T-cell (primary cell): ENCODE data around the gene SSC5D. TPM values are rescaled to one million over a fixed set of nuclear protein-coding genes. Genes with fewer than 3 reads are reported as not detected.
A peak's percentile ranks its signal among the peaks of the same experiment; 100 is the strongest.

Experiments
- ATAC-seq, 4 experiments: fragments of 200-7000 bp in 3 of 4; fragments of 150-1000 bp in 1 of 4; cut with Tn5 transposase; replicated peaks in 1 of 4; 1 replicate in 3 of 4; 2 replicates in 1 of 4; pipeline ENCODE4 v1.10.0; 2021; ENCODE audit warnings: moderate library complexity in 3 of 4, mild to moderate bottlenecking in 2 of 4, moderate number of reproducible peaks in 1 of 4
- CTCF ChIA-PET, 2 donors: fragments of 300-600 bp; sonication (Branson Sonifier 250); formaldehyde crosslinking; loops; one replicate each; lab custom pipeline; 2022; ENCODE audit warnings: antibody characterized with exemption in 2 of 2; lab: Charles Lee
- POLR2A ChIA-PET, 2 donors: fragments of 300-600 bp; sonication (Branson Sonifier 250); formaldehyde crosslinking; loops; one replicate each; lab custom pipeline; 2022; ENCODE audit warnings: antibody characterized with exemption in 2 of 2; lab: Charles Lee
- DNase-seq, 35 experiments: peaks; one replicate each; pipeline versions ENCODE4 v3.0.0 to v3.0.0-alpha.2; 2013 to 2023
- H3K27ac ChIP-seq: one replicate; pipeline ENCODE4 v1.5.1; 2013; ENCODE audit warnings: low read length
- H3K27me3 ChIP-seq, 2 experiments: replicated peaks in 1 of 2; 1 replicate in 1 of 2; 2 replicates in 1 of 2; pipeline versions ENCODE4 v1.6.1 to v1.7.0; 2013; ENCODE audit warnings: low read length in 1 of 2, mixed read lengths in 1 of 2; ENCODE audit not compliant: control insufficient read depth in 2 of 2, insufficient read depth in 2 of 2; ENCODE audit errors: extremely low read depth in 1 of 2
- H3K36me3 ChIP-seq, 2 donors: 1 replicate in 1 of 2; 2 replicates in 1 of 2; pipeline versions ENCODE4 v1.6.1 to v1.7.0; 2013; ENCODE audit warnings: low read length in 1 of 2; ENCODE audit not compliant: control insufficient read depth in 2 of 2, insufficient read depth in 1 of 2; ENCODE audit errors: extremely low read depth in 1 of 2
- H3K4me1 ChIP-seq, 2 experiments: 1 replicate in 1 of 2; 2 replicates in 1 of 2; pipeline versions ENCODE4 v1.6.1 to v1.7.0; 2013; ENCODE audit warnings: low read length in 2 of 2, mixed read lengths in 1 of 2; ENCODE audit not compliant: insufficient read depth in 2 of 2, control insufficient read depth in 1 of 2; ENCODE audit errors: extremely low read depth in 1 of 2
- H3K4me3 ChIP-seq, 2 donors: 1 replicate in 1 of 2; 2 replicates in 1 of 2; pipeline versions ENCODE4 v1.5.1 to v1.7.0; 2013; ENCODE audit warnings: mild to moderate bottlenecking in 2 of 2, low read length in 1 of 2, moderate library complexity in 1 of 2; ENCODE audit not compliant: control insufficient read depth in 1 of 2; ENCODE audit errors: extremely low read depth in 1 of 2
- H3K9me3 ChIP-seq: 2 replicates; pipeline ENCODE4 v1.7.0; 2013
- H3K27ac Mint-ChIP-seq, 2 donors: one replicate each; pipeline ENCODE4 v1.8.0; 2020 to 2021; ENCODE audit warnings: mild to moderate bottlenecking in 2 of 2, mixed read lengths in 2 of 2
- H3K27me3 Mint-ChIP-seq, 2 donors: one replicate each; pipeline ENCODE4 v1.8.0; 2021 to 2022; ENCODE audit warnings: mixed read lengths in 2 of 2
- H3K36me3 Mint-ChIP-seq: one replicate; pipeline ENCODE4 v1.8.0; 2021; ENCODE audit warnings: mixed read lengths
- H3K4me1 Mint-ChIP-seq, 3 donors: one replicate each; pipeline ENCODE4 v1.8.0; 2020 to 2022; ENCODE audit warnings: mixed read lengths in 3 of 3, mild to moderate bottlenecking in 1 of 3
- H3K4me3 Mint-ChIP-seq, 3 donors: one replicate each; pipeline ENCODE4 v1.8.0; 2020 to 2022; ENCODE audit warnings: mild to moderate bottlenecking in 3 of 3, mixed read lengths in 3 of 3, moderate library complexity in 3 of 3
- H3K9me3 Mint-ChIP-seq, 3 donors: one replicate each; pipeline ENCODE4 v1.8.0; 2020 to 2022; ENCODE audit warnings: mixed read lengths in 3 of 3
- WGBS: methylation state at CpG from one replicate; pipeline ENCODE4 v1.1.5; 2013; ENCODE audit warnings: missing lambda C conversion rate; ENCODE audit not compliant: insufficient coverage; 5-methylcytosine and 5-hydroxymethylcytosine counted together
- total RNA-seq, 35 experiments: library from RNA in 6 of 35; stranded (reverse) in 6 of 35; fragments of 120-200 nt in 1 of 35; gene quantifications; one replicate each; pipeline versions ENCODE4 v1.2.1 to v1.2.4 and lab custom pipeline; 2013 to 2026

Gene SSC5D
- total RNA-seq (1 to 10 TPM in 2 of 5 donors, under 1 TPM in 3; 0.38 to 1.3 (median 0.66) TPM), total RNA-seq (lab: John Stamatoyannopoulos, UW) (0 to 0.75 (median 0.17) reads per million in 29 experiments)
- 0.15 TPM for total RNA-seq (2013)

DNA sequence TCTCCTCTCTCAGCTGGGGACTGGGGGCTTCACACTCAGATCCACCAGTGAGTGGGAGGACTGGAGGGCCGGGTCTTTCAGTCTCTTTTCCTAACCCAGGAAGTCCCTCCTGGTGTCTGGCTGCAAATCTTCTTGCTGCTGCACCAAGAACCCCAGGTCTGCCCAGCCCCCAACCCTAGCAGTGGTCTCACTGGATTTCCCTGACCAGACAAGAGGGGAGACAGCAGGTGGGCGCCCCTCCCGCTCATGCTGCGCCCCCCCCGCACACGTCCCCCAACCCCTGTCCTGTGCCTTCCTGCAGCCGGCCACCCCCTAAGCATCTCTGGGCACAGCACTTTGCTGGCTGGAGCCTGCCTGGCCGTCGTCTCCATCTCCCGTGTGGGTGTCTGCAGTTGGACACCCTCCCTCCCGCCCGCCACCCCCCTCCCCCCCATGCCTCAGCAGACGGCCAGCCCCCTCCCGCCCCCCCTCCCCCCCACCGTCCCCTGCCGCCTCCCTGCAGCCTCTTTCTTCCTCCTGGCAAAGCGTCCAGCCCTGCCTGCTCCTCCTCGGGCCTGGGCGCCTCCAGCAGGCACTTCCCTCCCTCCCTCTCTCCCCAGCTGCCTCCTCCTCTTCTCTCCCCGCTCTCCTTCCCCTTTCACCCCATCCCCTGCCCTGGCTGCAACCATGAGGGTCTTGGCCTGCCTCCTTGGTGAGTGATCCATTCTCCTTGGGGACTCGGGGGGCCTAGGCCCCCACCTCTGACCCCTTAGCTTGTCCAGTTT lies at the start of gene SSC5D:
SSC5D (plus strand) TSS at position 513 of the 764 bp plus-strand sequence; CDS start at position 667, 154 bp downstream.
- Histone ChIP-seq H3K4me3 (no peak within 1 kb of the TSS), H3K27ac (no peak within 1 kb of the TSS), H3K27me3 (peaks cover 0 to 51% of the 10 kb centered on the region in 2 experiments), H3K9me3 (no peaks in the 10 kb centered on the region), H3K4me1 (peaks cover 7 to 28% of the 10 kb centered on the region in 2 experiments), H3K36me3 (peaks cover 0 to 6% of the 10 kb centered on the region in 2 donors)
- ChIA-PET CTCF (no interaction called here), POLR2A (interaction anchor here in 1 of 2 donors (0.6 kb wide), 2 partner anchors 11 to 20 kb away, joined by 4 to 8 read pairs; no protein-coding TSS in a partner anchor)
- Mint-ChIP-seq H3K27ac (peak within 1 kb of the TSS in 1 of 2 donors; percentile 43), H3K36me3 (no peaks in the 10 kb centered on the region), H3K27me3 (peaks cover 3 to 11% of the 10 kb centered on the region in 2 donors), H3K4me3 (no peak within 1 kb of the TSS), H3K4me1 (peaks cover 6 to 11% (median 9%) of the 10 kb centered on the region in 3 donors), H3K9me3 (no peaks in the 10 kb centered on the region)
- ATAC-seq (no peak), DNase-seq (no peak)
- 48% methylated on average over 9 of the region's 21 CpGs for WGBS

DNA sequence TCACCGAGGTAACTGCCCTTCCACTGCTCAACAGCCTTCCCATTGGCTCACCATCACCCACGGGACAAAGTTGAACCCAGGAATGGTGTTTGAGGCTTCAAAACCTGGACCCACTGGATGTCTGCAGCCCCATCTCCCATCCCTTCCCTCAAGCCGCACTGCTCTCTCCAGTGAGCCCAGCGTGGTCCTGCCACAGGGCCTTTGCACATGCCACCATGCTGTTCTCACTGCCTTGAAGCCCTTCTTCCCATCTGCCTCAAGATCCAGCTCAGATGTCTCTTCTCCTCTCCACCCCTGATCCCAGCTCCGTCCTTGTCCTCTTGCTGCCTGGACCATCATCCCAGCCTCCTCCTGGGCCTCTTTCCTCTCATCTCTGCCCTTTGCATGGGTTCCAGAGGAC lies 49.2 kb upstream of the SSC5D start:
- H3K4me1 ChIP-seq = peaks cover 4 to 29% of the 10 kb centered on the region in 2 experiments
- H3K4me1 Mint-ChIP-seq = peaks cover 19 to 32% (median 31%) of the 10 kb centered on the region in 3 donors
- H3K4me3 Mint-ChIP-seq = no peak overlapping the region
- no peak overlapping the region for H3K27ac ChIP-seq
- H3K9me3 ChIP-seq = no peaks in the 10 kb centered on the region
- H3K4me3 ChIP-seq = no peak overlapping the region
- DNase-seq = no peak
- no peaks in the 10 kb centered on the region for H3K36me3 ChIP-seq
- H3K27me3 Mint-ChIP-seq = peaks cover 49 to 64% of the 10 kb centered on the region in 2 donors
- ATAC-seq = no peak
- ChIA-PET CTCF (no interaction called here), POLR2A (interaction anchor here in 1 of 2 donors (0.8 kb wide), 1 partner anchor 20 kb away, joined by 6 read pairs; no protein-coding TSS in a partner anchor)
- H3K36me3 Mint-ChIP-seq = no peaks in the 10 kb centered on the region
- H3K27me3 ChIP-seq = peaks cover 15 to 84% of the 10 kb centered on the region in 2 experiments
- no peaks in the 10 kb centered on the region for H3K9me3 Mint-ChIP-seq
- H3K27ac Mint-ChIP-seq = peak overlapping the region; percentile 6 to 15
- 71% methylated on average over 5 of the region's 5 CpGs for WGBS

DNA sequence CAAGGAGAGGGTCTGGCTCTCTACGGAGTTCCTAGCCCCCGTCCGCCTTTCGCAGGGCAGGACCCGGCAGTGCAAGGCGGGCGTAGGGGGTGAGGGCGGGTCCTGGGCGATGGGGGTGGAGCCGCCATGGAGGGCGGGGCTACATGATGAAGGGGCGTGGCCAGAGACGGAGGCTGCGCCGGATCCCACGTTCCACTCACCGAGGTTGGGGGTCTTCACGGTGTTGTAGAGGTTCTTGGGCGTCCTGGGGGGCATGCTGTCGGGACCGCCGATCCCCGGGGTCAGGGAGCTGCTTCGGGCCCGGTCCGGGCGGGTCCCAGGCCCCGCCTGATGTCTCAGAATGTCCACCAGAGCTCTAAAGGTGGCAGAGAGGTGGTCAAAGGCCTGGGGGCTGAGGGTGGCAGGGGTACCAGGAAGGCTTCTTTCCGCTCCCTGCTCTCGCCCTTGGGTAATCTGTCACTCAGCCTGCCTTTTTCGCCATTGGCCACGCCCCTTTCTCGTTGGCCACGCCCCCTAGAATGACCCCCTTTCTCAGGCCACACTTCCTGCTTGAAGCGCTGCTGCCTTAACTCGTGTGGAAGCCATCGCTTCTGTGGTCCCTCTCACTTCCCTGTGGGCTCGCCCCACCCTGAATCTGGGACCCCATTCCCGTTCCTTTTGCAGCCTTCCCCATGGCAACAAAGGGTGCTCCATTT lies 47.7 kb upstream of the SSC5D start:
- peak overlapping the region in 1 of 3 donors; percentile 72 for H3K4me3 Mint-ChIP-seq
- H3K36me3 Mint-ChIP-seq = no peaks in the 10 kb centered on the region
- H3K27ac Mint-ChIP-seq = peak overlapping the region in 1 of 2 donors; percentile 8
- DNase-seq = peak in 1 of 35 experiments; percentile 32
- H3K27me3 Mint-ChIP-seq = peaks cover 58 to 78% of the 10 kb centered on the region in 2 donors
- H3K9me3 ChIP-seq = no peaks in the 10 kb centered on the region
- H3K9me3 Mint-ChIP-seq = no peaks in the 10 kb centered on the region
- ChIA-PET POLR2A (no interaction called here), CTCF (no interaction called here)
- 17% methylated on average over 31 of the region's 39 CpGs for WGBS
- H3K27ac ChIP-seq = no peak overlapping the region
- H3K4me1 ChIP-seq = peaks cover 4 to 29% of the 10 kb centered on the region in 2 experiments
- H3K4me3 ChIP-seq = peak overlapping the region in 1 of 2 donors; percentile 20
- ATAC-seq = peak in 1 of 4 experiments; percentile 48
- H3K4me1 Mint-ChIP-seq = peaks cover 19 to 32% (median 31%) of the 10 kb centered on the region in 3 donors
- H3K27me3 ChIP-seq = peaks cover 16 to 88% of the 10 kb centered on the region in 2 experiments
- no peaks in the 10 kb centered on the region for H3K36me3 ChIP-seq

DNA sequence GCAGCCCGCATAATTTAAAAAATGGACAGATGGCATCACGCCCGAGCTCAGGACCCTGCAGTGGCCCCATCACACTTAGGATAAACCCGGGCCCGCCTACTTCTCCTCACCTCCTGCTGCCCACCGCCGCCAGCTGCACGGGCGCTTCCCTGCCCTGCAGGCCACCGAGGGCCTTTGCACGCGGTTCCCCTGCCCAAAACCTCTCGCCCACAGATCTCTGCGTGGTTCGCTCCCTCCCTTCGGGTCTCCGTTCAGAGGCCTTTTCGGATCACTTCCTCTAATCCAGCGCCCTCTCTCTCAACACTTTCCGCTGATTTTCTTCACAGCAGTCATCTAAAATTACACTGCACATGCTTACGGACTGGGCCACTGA lies 46.9 kb upstream of the SSC5D start:
- POLR2A ChIA-PET = no interaction called here
- Histone ChIP-seq H3K36me3 (no peaks in the 10 kb centered on the region), H3K9me3 (no peaks in the 10 kb centered on the region), H3K27ac (no peak overlapping the region), H3K4me3 (no peak overlapping the region), H3K27me3 (peaks cover 16 to 93% of the 10 kb centered on the region in 2 experiments), H3K4me1 (peaks cover 4 to 29% of the 10 kb centered on the region in 2 experiments)
- Mint-ChIP-seq H3K36me3 (no peaks in the 10 kb centered on the region), H3K4me1 (peaks cover 19 to 32% (median 31%) of the 10 kb centered on the region in 3 donors), H3K27ac (peak overlapping the region in 1 of 2 donors; percentile 8), H3K4me3 (peak overlapping the region in 2 of 3 donors; percentile 11 to 72), H3K9me3 (no peaks in the 10 kb centered on the region), H3K27me3 (peaks cover 63 to 81% of the 10 kb centered on the region in 2 donors)
- CTCF ChIA-PET = interaction anchor here in 1 of 2 donors (0.6 kb wide), 1 partner anchor 19 kb away, joined by 4 read pairs; no protein-coding TSS in a partner anchor
- WGBS = 3% methylated on average over 19 of the region's 21 CpGs
- DNase-seq = no peak
- ATAC-seq = peak in 1 of 4 experiments; percentile 29

DNA sequence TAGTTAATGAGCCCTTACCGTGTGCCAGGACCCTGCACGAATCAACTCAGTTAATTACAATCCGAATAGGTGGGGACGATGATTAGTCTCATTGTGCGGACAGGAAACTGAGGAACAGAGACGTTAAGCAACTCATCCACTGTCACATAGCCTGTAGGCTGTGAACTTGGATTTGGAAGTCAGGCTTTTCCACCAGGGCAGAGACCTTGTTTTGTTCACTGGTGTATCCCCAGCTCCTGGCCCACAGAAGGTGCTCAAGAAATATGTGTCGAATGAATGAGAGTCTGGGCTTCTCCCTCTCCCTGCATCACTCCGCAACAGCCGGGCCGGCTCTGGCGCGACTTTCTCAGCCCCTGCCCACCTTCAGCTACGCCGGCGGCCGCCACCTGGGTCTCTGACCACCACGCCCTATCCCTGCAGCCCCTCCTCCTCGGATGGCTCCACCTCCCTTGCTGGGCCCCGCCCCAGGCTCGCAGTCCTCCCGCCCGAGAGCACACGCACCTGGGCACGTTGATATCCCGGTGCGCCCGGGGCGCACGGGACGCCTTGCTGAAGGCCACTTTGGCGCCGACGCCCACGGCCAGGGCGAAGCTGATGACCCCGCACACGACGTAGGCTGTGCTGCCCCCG lies 46.4 kb upstream of the SSC5D start:
- no peak for DNase-seq
- H3K36me3 ChIP-seq = no peaks in the 10 kb centered on the region
- peaks cover 16 to 93% of the 10 kb centered on the region in 2 experiments for H3K27me3 ChIP-seq
- H3K27ac ChIP-seq = no peak overlapping the region
- no peaks in the 10 kb centered on the region for H3K9me3 Mint-ChIP-seq
- no peak overlapping the region for H3K27ac Mint-ChIP-seq
- no peaks in the 10 kb centered on the region for H3K9me3 ChIP-seq
- H3K4me3 Mint-ChIP-seq = peak overlapping the region in 2 of 3 donors; percentile 21 to 72
- peak in 3 of 4 experiments; percentile 13 to 31 (median 21) for ATAC-seq
- WGBS = 2% methylated on average over 33 of the region's 39 CpGs
- H3K4me1 Mint-ChIP-seq = peaks cover 19 to 32% (median 31%) of the 10 kb centered on the region in 3 donors
- ChIA-PET POLR2A (no interaction called here), CTCF (interaction anchor here in 1 of 2 donors (0.6 kb wide), 1 partner anchor 19 kb away, joined by 4 read pairs; no protein-coding TSS in a partner anchor)
- no peaks in the 10 kb centered on the region for H3K36me3 Mint-ChIP-seq
- H3K4me3 ChIP-seq = no peak overlapping the region
- H3K27me3 Mint-ChIP-seq = peaks cover 59 to 76% of the 10 kb centered on the region in 2 donors
- peaks cover 4 to 29% of the 10 kb centered on the region in 2 experiments for H3K4me1 ChIP-seq
